ENCODE results near the gene NCF4.
A peak's percentile ranks its signal among the peaks of the same experiment; 100 is the strongest.

The NCF4 gene

GRCh38 chr22:36838119-36839030 lies 22.4 kb upstream of the NCF4 start:
- DNase-seq: no peak

GRCh38 chr22:36839356-36840073 lies 21.3 kb upstream of the NCF4 start:
- DNase-seq: no peak

GRCh38 chr22:36840106-36840505 lies 20.7 kb upstream of the NCF4 start:
- no peak for DNase-seq

GRCh38 chr22:36846271-36846670 lies 14.5 kb upstream of the NCF4 start:
- DNase-seq: no peak

GRCh38 chr22:36846949-36847348 lies 13.9 kb upstream of the NCF4 start:
- DNase-seq: no peak

GRCh38 chr22:36850056-36850455 lies 10.8 kb upstream of the NCF4 start:
- DNase-seq: no peak

GRCh38 chr22:36850682-36851081 lies 10.1 kb upstream of the NCF4 start:
- DNase-seq: no peak

GRCh38 chr22:36852056-36852973 lies 8.5 kb upstream of the NCF4 start:
- DNase-seq: no peak

GRCh38 chr22:36853407-36854099 lies 7.3 kb upstream of the NCF4 start:
- DNase-seq: peak; percentile 78

GRCh38 chr22:36855478-36855877 lies 5.3 kb upstream of the NCF4 start:
- DNase-seq: no peak

GRCh38 chr22:36856121-36856791 lies 4.5 kb upstream of the NCF4 start:
- peak; percentile 95 for DNase-seq

- DNase-seq: no peak
These were observed 4.0 kb upstream of the NCF4 start for GRCh38 chr22:36856792-36857135.

- DNase-seq: no peak
These were observed 2.6 kb upstream of the NCF4 start for GRCh38 chr22:36858156-36858555.

- no peak for DNase-seq
These were observed 1.8 kb upstream of the NCF4 start for GRCh38 chr22:36858966-36859365.

GRCh38 chr22:36860017-36860416 lies 789 bp upstream of the NCF4 start:
- no peak for DNase-seq

- no peak for DNase-seq
These were observed 377 bp upstream of the NCF4 start for GRCh38 chr22:36860438-36860820.

- DNase-seq: no peak
These were observed 1.7 kb downstream of the NCF4 start for GRCh38 chr22:36862251-36863242.

GRCh38 chr22:36863281-36863680 lies 2.5 kb downstream of the NCF4 start:
- DNase-seq: no peak

- no peak for DNase-seq
These were observed 3.2 kb downstream of the NCF4 start for GRCh38 chr22:36863979-36864378.

- no peak for DNase-seq
These were observed 3.8 kb downstream of the NCF4 start for GRCh38 chr22:36864454-36865215.

Measured in islet precursor cell (in vitro differentiated cells).